A549 (cell line): Measurements from ENCODE around the gene APOBEC3B. TPM values are rescaled to one million over a fixed set of nuclear protein-coding genes. Genes with fewer than 3 reads are reported as not detected.
"Not testable (repeated sequence)": the region's sequence is repeated elsewhere in the genome, so short reads cannot be mapped to it uniquely, and the experiment has no call there.

Experiments
- ATAC-seq, 2 experiments: fragments of 200-7000 bp in 1 of 2; fragments of >200 bp in 1 of 2; cut with Nextera tagmentation in 1 of 2; cut with Tn5 transposase in 1 of 2; 3 replicates each; pipeline versions ENCODE4 v1.8.0 to v1.9.1; 2018 to 2020; ENCODE audit warnings: mild to moderate bottlenecking in 1 of 2, moderate library complexity in 1 of 2
- CTCF ChIA-PET: fragments of 300-600 bp; sonication (Branson Sonifier 250); formaldehyde crosslinking; extraction: SDS; loops from one replicate; lab custom pipeline; 2021; ENCODE audit warnings: antibody characterized with exemption, inconsistent platforms; lab: Yijun Ruan, JAX
- POLR2A ChIA-PET: fragments of 350-600 bp; formaldehyde crosslinking; extraction: SDS; loops from one replicate; lab custom pipeline; 2021; ENCODE audit warnings: antibody characterized with exemption, inconsistent platforms; lab: Yijun Ruan, JAX
- DNase-seq, 2 experiments: peaks; one replicate each; pipeline versions ENCODE4 v3.0.0 to v3.0.0-alpha.2; 2011 to 2016; ENCODE audit warnings: low read depth in 1 of 2, low spot score in 1 of 2
- FAIRE-seq: peaks from 2 replicates; lab custom pipeline; 2011; peaks lifted over from hg19 to GRCh38; lab: Jason Lieb, UNC
- H3K27ac ChIP-seq, 2 experiments: fragments of >200 bp; sonication (Bioruptor Twin); formaldehyde crosslinking; 3 replicates each; pipeline ENCODE4 v1.5.1; 2016 to 2017
- H3K4me1 ChIP-seq: fragments of >200 bp; sonication (Bioruptor Twin); formaldehyde crosslinking; 3 replicates; pipeline ENCODE4 v1.6.1; 2016
- H3K4me2 ChIP-seq: fragments of >200 bp; sonication (Bioruptor Twin); formaldehyde crosslinking; 3 replicates; pipeline ENCODE4 v1.6.1; 2016
- H3K4me3 ChIP-seq: fragments of >200 bp; sonication (Bioruptor Twin); formaldehyde crosslinking; 3 replicates; pipeline ENCODE4 v1.5.1; 2016
- H3K9me3 ChIP-seq: fragments of >200 bp; sonication (Bioruptor Twin); formaldehyde crosslinking; 3 replicates; pipeline ENCODE4 v1.6.1; 2016
- BCL3 ChIP-seq: fragments of >200 bp; sonication (Bioruptor Twin); formaldehyde crosslinking; IDR thresholded peaks from 3 replicates; pipeline ENCODE4 v1.6.1; 2016
- BHLHE40 ChIP-seq: IDR thresholded peaks from 2 replicates; pipeline ENCODE4 v1.6.1; 2012; ENCODE audit warnings: low read depth, low read length, inconsistent platforms
- CBX8 ChIP-seq: fragments of 200-600 bp; sonication (generic); IDR thresholded peaks from 2 replicates; pipeline ENCODE4 v1.6.1; 2016
- CTCF ChIP-seq: fragments of >200 bp; sonication (Bioruptor Twin); formaldehyde crosslinking; IDR thresholded peaks from 3 replicates; pipeline ENCODE4 v1.5.1; 2016
- E2F6 ChIP-seq: IDR thresholded peaks from 2 replicates; pipeline ENCODE4 v1.6.1; 2012; ENCODE audit warnings: low read depth, borderline replicate concordance
- EHF ChIP-seq: fragments of 250-450 bp; sonication (Bioruptor Pico); IDR thresholded peaks from 2 replicates; pipeline ENCODE4 v1.5.0; 2020; ENCODE audit warnings: mild to moderate bottlenecking
- HMGXB4 ChIP-seq: fragments of 250-450 bp; sonication (Bioruptor Pico); IDR thresholded peaks from 2 replicates; pipeline ENCODE4 v1.5.0; 2021; ENCODE audit warnings: mild to moderate bottlenecking, moderate library complexity, borderline replicate concordance
- KDM1A ChIP-seq: fragments of 200-600 bp; sonication (generic); IDR thresholded peaks from 2 replicates; pipeline ENCODE4 v1.6.1; 2016; ENCODE audit warnings: low read depth, mild to moderate bottlenecking
- MAZ ChIP-seq: fragments of 150-350 bp; IDR thresholded peaks from 2 replicates; pipeline ENCODE4 v1.6.1; 2014; ENCODE audit warnings: antibody characterized with exemption, low read depth, low read length, borderline replicate concordance
- NR3C1 ChIP-seq: fragments of >200 bp; sonication (Bioruptor Twin); formaldehyde crosslinking; IDR thresholded peaks from 3 replicates; pipeline ENCODE4 v1.6.1; 2017
- RFX5 ChIP-seq: fragments of 450-650 bp; IDR thresholded peaks from 2 replicates; pipeline ENCODE4 v1.7.1; 2014; ENCODE audit warnings: antibody characterized with exemption, mild to moderate bottlenecking, moderate library complexity
- TP53 ChIP-seq: fragments of 250-450 bp; sonication (Bioruptor Pico); IDR thresholded peaks from 2 replicates; pipeline ENCODE4 v1.5.0; 2021; ENCODE audit warnings: mild to moderate bottlenecking, moderate library complexity
- ZSCAN20 ChIP-seq: fragments of 250-450 bp; sonication (Bioruptor Pico); IDR thresholded peaks from 2 replicates; pipeline ENCODE4 v1.8.0; 2022; ENCODE audit warnings: mild to moderate bottlenecking, moderate library complexity
- WGBS: methylation state at CpG from one replicate; pipeline ENCODE4 v1.1.6; 2017; ENCODE audit errors: missing lambda C conversion rate; 5-methylcytosine and 5-hydroxymethylcytosine counted together
- polyA plus RNA-seq, 4 experiments: library from polyadenylated mRNA; depleted of rRNA in 3 of 4; stranded (reverse); fragments of >200 nt; fragmentation: RNase III in 1 of 4; extraction: RNeasy Plus Mini Kit Qiagen cat#74134 plus additional on column Dnase treatment in 1 of 4; gene quantifications; 2 replicates in 3 of 4; 3 replicates in 1 of 4; pipeline ENCODE4 v1.2.3, GENCODE V29; 2011 to 2017

Gene APOBEC3B
- polyA plus RNA-seq, 2 of the 4 experiments (the other 2 are of a cell fraction) = 16.7 to 19.6 TPM

- H3K4me2 ChIP-seq = no peak overlapping the region
- H3K4me3 ChIP-seq = no peak overlapping the region
- ChIA-PET POLR2A (no interaction called here), CTCF (interaction anchor here (2.2 kb wide), 1 partner anchor 248 kb away, joined by 5 read pairs; no protein-coding TSS in a partner anchor)
- DNase-seq (no peak), FAIRE-seq (no peak), ATAC-seq (no peak)
- H3K4me1 ChIP-seq = peaks cover 13% of the 10 kb centered on the region
- no peak overlapping the region for H3K27ac ChIP-seq
- WGBS = 95% methylated on average over 13 of the region's 13 CpGs
- no peak for TF ChIP-seq NR3C1
- TF ChIP-seq ZSCAN20 (CRISPR knock-in tag) = no peak
- no peak for TF ChIP-seq EHF
- TF ChIP-seq E2F6 = no peak
- TF ChIP-seq HMGXB4 = no peak
- TF ChIP-seq KDM1A = no peak
- no peak for TF ChIP-seq BHLHE40
- no peaks in the 10 kb centered on the region for H3K9me3 ChIP-seq
Observed at GRCh38 chr22:39016592-39016991, 34.4 kb downstream of the APOBEC3B start.

GRCh38 chr22:39017596-39018365 is 35.6 kb downstream of the APOBEC3B start:
- TF ChIP-seq TP53 (CRISPR knock-in tag) (no peak), BHLHE40 (no peak), RFX5 (no peak), NR3C1 (no peak), CBX8 (no peak), HMGXB4 (no peak), ZSCAN20 (CRISPR knock-in tag) (no peak), MAZ (no peak), BCL3 (no peak), CTCF (no peak)
- ChIA-PET POLR2A (no interaction called here), CTCF (no interaction called here)
- Histone ChIP-seq H3K4me1 (peaks cover 13% of the 10 kb centered on the region), H3K4me2 (no peak overlapping the region), H3K27ac (no peak overlapping the region), H3K4me3 (no peak overlapping the region), H3K9me3 (no peaks in the 10 kb centered on the region)
- ATAC-seq (no peak), FAIRE-seq (no peak), DNase-seq (no peak)
- 83% methylated on average over 14 of the region's 18 CpGs for whole genome bisulfite sequencing

GRCh38 chr22:39020021-39020651 is 38.0 kb downstream of the APOBEC3B start:
- 84% methylated on average over 15 of the region's 15 CpGs for WGBS
- H3K27ac ChIP-seq, FAIRE-seq, H3K4me3 ChIP-seq, H3K9me3 ChIP-seq, DNase-seq, CTCF ChIA-PET, H3K4me1 ChIP-seq, H3K4me2 ChIP-seq, POLR2A ChIA-PET: not testable (repeated sequence)
- ATAC-seq = peak in 1 of 2 experiments; percentile 23; a peak in 1 of 6 replicates
